Epithelial cell of prostate (primary cell): ENCODE measurements around the gene ZSCAN5A.
"Not testable (repeated sequence)": the region's sequence is repeated elsewhere in the genome, so short reads cannot be mapped to it uniquely, and the experiment has no call there.

Source experiments
- DNase-seq: peaks from one replicate; pipeline ENCODE4 v3.0.0-alpha.2; 2011; ENCODE audit warnings: low read depth, low spot score
- H3K27ac ChIP-seq: fragments of 450-650 bp; 2 replicates; pipeline ENCODE4 v1.5.1; 2017; ENCODE audit warnings: mild to moderate bottlenecking

ZSCAN5A gene

DNA sequence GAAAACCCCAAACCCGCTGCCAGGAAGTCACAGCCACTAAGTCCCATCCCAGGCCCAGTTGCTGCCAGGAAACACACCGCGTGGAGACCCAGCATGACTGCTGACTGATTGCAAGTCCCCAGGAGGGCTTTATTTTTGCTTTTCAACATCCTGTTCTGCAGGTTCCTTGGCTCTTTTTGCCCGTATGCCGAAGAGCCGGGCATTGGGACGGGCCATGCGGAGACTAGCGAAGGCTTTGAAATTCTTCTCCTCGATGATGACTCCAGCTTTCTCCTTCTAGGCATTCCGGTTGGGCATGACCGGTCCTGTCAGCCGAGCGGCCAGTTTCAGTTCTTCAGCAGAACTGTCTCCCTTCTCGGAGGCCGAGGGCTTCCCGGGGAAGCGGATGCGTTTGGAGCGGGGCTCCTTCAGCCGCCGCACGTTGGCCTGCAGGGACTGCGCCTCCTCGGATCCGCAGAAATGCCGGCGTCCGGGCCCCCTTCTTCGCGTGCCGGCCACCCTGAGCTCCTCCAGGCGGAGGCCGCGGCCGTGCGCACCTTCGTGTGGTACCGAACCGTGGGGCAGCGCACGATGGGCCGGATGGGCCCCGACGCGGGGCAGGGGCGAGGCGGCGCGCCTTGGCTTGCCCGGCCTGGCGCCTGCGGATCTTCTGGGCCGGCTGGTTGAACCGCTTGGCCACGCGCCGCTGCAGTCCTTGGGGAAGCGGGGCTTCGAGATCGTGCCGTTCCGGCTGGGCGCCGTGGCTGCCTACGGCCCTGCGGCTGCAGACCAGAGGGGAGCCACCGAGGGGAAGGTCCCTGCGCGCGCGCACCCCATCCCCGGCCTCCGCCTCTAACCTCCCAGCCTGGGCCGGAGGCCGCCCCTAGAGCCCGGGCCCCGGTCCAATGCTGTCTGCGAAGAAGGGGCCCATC is 97.3 kb downstream of the ZSCAN5A start:
- peak; percentile 53 for DNase-seq

DNA sequence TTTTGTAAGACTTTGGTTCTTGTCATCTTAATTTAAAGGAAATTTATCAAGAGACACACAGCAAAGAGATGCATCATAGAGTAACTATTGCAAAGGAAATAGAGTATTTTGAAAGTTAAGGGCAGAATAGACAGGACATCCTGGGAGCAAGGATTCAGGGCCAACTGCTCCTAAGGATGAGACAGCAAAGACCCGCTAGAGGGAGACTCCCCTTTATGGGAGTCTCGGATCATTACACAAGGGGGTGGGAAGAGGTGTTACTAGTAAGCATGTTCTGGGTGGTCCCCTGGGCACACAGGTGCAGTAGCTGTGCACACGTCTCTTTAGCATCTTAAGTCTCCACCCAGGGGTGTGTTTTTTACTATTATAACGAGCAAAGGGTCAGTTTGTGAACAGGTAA is 102.9 kb downstream of the ZSCAN5A start:
- DNase-seq, result no peak
- no peak overlapping the region for H3K27ac ChIP-seq

More for the DNA sequence above, 97.3 kb downstream of the ZSCAN5A start:
- H3K27ac ChIP-seq, result peak overlapping the region; percentile 59

DNA sequence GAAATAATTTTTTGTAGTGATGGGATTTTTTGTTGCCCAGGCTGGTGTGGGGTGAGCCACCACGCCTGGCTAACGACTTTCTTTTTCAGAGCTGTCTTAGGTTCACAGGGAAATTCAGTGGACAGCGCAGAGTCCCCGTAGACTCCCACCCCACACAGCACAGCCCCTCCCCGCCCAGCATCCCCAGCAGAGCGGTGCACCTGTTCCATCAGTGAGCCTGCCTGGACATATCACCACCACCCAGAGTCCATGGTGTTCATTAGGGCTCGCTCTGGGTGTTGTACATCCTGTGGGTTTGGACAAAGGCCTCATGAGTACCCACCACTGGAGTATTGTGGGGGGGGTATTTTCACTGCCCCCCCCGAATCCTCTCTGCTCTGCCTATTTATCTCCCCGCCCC is 104.6 kb downstream of the ZSCAN5A start:
- not testable (repeated sequence) for DNase-seq, H3K27ac ChIP-seq

DNA sequence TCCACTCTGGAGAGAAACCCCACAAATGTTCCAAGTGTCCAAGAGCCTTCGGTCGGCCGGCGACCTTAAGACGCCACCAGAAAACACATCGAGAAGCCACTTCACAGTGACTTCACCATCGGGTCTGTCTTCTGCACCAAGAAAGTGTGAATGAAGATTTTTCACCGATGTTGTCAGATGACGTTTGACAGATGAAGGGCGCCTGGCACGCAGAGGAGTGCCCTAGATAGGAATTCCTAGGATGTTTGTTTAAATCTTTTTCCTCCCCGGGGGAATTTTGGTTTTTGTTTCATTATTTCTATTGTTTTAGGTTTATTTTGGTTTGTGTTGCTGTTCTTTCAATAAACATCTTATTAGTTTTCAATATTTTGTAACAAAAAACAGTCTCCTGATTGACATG is 105.5 kb downstream of the ZSCAN5A start:
- H3K27ac ChIP-seq, result no peak overlapping the region
- no peak for DNase-seq

DNA sequence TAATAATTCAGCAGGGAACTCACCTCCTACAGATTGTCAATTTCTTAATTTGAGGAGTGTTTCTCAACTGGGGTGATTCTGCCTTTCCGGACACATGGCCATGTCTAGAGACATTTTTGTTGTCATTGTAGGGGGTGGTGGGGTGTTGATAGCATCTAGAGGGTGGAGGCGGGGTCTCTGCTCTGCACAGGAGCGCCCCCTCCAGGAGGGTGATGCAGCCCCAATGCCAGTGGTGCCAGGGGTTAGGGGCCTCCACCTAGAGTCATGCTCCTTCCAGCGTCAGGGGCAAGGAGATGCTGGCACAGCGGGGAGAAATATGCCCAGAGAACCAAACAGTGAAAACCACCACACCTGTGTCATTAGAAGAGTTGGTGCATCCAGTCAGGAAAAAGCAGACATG is 107.1 kb downstream of the ZSCAN5A start:
- not testable (repeated sequence) for DNase-seq, H3K27ac ChIP-seq

DNA sequence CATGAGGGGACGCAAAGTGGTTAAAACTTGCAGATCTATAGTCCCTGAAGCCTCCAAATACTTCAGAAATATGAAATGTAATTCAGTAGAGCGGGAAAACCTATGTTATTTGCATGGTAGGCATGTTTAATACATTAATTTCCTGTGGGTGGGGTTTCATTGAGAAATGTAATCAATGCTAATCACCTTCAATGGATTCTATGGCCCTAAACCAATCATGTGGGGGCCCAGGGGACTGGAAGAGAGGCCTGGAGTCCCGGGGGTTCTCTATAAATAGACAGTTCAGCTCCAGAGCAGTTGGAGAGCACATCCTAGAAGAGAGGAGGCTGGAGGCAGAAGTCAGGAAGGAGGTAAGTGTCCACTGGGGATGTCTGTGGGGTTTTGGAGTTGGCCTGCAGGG is 112.7 kb downstream of the ZSCAN5A start, which contains the start of gene ZSCAN5C:
ZSCAN5C (plus strand) TSS at position 301 of the 400 bp plus-strand sequence. CDS start 3,641 bp downstream, outside the sequence.
- DNase-seq, result no peak
- no peak within 1 kb of the TSS for H3K27ac ChIP-seq

DNA sequence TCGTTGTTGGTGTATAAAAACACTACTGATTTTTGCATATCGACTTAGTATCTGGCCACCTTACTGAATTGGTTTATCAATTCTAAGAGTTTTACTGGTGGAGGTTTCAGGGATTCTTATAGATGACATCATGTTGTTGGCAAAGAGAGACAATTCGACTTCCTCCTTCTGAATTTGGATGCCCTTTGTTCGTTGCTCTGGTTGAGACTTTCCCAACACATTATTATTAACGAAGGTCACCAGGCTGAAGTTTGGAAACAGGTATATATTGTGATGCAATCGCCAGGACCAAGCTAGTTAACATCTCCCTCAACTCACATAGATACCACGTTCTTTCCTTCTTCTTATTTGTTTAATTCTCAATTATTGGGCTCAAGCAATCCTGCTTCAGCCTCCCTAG is 115.0 kb downstream of the ZSCAN5A start:
- H3K27ac ChIP-seq, result no peak overlapping the region
- DNase-seq, result no peak

DNA sequence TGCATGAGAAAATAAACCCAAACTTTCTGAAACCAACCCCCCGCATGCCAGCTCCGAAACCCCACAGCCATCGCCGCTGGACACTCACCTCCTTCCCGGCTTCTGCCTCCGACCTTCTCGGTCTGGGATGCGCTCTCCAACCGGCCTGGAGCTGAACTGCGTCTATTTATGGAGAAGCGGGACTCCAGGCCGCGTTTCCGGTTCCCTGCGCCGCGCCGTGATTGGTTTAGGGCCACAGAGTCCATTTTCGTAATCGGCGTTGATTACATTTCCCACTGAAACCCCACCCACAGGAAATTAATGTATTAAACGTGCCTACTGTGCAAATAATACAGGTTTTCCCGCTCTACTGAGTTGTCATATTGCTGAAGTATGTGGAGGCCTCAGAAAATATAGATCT is 117.0 kb downstream of the ZSCAN5A start, which contains the start of gene ZSCAN5B:
ZSCAN5B (minus strand) TSS at position 138 of the 400 bp plus-strand sequence. CDS start 4,731 bp downstream, outside the sequence.
- not testable (repeated sequence) for H3K27ac ChIP-seq, DNase-seq

DNA sequence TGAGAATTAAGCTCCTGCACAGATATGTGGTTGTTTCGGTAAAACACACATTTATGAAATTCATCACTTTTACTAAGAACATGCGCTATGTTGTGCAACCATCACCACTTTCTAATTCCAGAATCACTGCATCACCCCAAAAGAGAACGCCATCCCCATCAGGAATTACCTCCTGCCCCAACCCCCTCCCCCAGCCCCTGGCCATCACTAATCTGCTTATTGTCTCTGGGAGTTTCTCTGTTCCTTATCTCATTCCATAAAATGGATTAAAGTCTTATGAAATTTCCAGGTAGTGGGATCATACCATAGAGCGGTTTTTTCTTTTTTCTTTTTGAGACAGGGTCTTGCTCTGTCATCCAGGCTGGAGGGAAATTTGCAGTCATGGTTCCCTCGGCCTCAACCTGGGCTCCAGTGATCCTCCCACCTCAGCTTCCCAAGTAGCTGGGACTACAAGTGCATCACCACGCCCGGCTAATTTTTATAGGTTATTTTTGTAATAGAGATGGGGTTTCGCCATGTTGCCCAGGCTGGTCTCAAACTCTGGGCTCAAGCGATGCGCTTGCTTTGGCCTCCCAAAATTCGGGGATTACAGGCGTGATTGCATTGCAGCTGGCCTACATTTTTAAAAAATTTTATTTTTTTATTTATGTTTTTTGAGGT is 120.5 kb downstream of the ZSCAN5A start:
- DNase-seq, result no peak

DNA sequence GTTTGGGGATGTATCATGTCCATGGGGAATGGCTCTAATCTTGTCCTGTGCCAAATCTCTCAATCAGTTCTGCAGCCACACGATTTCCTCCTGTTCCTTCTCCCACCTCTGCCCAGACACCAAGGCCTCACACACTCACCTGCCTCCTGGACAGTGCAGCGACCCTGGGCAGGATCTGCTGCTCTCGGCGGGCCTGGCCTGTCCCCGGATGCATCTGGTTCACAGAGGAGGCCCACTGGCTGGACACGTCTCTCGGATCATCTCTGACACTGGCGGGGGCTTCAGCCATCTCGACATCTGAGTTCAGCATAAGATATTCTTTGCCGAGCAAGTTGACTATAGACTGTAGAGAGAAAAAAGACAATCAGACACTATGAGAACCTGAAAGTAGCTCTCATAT is 122.9 kb downstream of the ZSCAN5A start:
- no peak for DNase-seq

More for the DNA sequence above, 120.5 kb downstream of the ZSCAN5A start:
- no peak overlapping the region for H3K27ac ChIP-seq

DNA sequence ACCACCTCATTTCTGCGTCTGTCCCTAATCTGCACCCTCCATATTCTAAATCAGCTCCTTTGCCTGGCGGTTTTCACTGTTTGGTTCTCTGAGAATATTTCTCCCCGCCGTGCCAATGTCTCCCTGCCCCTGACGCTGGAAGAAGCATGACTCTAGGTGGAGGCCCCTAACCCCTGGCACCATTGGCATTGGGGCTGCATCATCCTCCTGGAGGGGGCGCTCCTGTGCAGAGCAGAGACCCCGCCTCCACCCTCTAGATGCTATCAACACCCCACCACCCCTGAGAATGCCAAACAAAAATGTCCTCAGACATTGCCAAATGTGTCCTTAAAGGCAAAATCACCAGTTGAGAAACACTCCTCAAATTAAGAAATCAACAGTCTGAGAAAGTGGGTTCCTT is 123.5 kb downstream of the ZSCAN5A start:
- H3K27ac ChIP-seq, result no peak overlapping the region
- no peak for DNase-seq

More for the DNA sequence above, 122.9 kb downstream of the ZSCAN5A start:
- H3K27ac ChIP-seq, result no peak overlapping the region

DNA sequence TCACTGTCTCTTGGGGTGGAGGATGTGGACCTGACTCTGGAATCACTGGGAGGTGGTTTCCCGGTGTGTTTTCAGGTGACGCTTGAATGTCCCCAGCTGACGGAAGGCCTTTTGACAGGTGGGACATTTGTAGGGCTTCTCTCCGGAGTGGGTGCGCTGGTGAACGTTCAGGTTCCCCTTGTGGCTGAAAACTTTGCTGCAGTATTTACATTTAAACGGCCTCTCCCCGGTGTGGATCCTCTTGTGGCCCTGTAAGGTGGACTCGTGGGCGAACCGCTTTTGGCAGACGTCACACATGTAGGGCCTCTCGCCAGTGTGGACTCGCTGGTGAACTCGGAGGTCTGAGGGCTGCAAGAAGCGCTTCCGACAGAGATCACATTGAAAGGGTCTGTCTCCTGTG is 124.9 kb downstream of the ZSCAN5A start:
- no peak overlapping the region for H3K27ac ChIP-seq
- no peak for DNase-seq

DNA sequence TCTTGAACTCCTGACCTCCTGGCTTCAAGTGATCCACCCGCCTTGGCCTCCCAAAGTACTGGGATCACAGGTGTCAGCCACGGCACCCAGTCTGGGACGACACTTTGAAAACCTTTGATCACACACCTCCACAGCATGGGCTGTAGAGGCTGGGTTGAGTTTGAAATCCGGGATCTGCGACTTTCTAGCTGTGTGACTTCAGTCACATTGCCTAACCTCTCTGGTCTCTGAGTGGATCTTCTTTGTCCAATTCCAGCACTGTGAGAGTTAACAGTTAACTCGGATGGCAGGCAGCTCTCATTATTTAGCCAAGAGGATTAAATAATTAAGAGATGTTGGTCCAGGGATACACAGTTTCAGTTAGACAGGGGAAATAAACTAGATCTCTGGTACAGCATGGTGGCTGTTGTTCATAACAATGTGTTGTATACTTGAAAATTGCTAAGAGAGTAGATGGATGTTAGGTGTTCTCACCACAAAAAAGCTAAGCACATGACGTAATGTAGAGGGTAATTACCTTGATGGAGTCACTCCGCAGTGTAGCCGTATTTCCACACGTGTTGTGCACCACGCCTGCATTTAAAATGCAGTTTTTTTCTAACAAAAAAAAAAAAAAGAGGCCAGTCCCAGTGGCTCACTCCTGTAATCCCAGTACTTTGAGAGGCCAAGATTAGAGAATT is 136.9 kb downstream of the ZSCAN5A start:
- H3K27ac ChIP-seq, result no peak overlapping the region
- no peak for DNase-seq

DNA sequence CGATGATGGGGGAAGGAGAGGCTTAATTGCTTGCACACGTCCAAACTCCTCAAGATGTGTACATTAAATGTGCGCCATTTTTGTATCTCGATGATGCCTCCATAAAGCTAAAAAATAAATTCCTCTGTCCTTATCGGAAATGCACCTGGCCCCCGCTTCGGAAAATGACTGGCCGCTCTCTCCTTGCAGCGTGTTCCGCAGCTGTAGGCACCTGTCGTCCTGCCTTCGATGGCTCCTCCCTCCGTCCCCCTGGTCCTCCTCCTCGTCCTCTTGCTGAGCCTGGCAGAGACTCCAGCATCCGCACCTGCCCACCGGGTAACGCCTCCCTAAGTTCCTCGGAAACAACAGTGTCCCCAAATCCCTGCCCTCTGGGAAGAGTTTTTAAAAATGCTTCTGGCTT is 137.8 kb downstream of the ZSCAN5A start:
- DNase-seq, result no peak
- no peak overlapping the region for H3K27ac ChIP-seq

DNA sequence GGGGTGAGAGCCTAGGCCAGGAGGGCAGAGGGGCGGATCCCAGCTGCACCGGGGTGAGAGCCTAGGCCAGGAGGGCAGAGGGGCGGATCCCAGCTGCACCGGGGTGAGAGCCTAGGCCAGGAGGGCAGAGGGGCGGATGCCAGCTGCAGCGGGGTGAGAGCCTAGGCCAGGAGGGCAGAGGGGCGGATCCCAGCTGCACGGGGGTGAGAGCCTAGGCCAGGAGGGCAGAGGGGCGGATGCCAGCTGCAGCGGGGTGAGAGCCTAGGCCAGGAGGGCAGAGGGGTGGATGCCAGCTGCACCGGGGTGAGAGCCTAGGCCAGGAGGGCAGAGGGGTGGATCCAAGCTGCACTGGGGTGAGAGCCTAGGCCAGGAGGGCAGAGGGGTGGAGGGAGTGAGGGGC is 138.3 kb downstream of the ZSCAN5A start:
- DNase-seq, H3K27ac ChIP-seq: not testable (repeated sequence)

DNA sequence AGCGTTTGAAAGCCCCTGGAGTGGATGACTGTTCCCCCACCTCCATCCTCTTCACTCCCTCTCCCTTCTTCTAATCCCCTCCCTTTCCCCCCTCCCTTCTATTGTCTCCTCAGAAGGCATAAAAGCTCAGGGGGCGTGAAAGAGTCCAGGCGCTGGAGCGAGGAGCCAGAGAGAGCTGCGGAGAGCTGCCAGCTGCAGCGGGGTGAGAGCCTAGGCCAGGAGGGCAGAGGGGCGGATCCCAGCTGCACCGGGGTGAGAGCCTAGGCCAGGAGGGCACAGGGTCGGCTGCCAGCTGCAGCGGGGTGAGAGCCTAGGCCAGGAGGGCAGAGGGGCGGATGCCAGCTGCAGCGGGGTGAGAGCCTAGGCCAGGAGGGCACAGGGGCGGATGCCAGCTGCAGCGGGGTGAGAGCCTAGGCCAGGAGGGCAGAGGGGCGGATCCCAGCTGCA is 138.8 kb downstream of the ZSCAN5A start, which contains the start of gene GALP:
GALP (plus strand) TSS at position 148 of the 447 bp plus-strand sequence. CDS start 1,101 bp downstream, outside the sequence.
- not testable (repeated sequence) for H3K27ac ChIP-seq, DNase-seq

DNA sequence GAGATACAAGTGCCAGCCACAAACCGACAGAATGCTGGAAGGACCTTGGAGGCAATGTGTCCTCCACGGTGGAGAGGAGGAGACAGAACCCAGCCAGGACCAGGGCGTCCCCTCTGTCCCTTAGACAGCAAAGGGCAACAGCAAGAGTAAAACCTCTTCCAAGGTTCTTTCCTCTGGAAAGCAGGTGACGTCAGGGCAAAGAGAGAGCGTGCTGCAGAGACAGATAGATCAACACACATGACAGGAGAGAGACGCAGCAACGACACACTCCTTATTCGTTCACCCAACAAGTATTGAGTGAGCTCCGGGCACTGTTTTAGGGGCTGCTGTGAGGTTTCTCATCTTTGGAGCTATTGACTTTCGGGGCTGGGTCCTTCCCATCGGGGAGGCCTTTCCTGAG is 140.1 kb downstream of the ZSCAN5A start:
- H3K27ac ChIP-seq, result no peak overlapping the region
- DNase-seq, result no peak

DNA sequence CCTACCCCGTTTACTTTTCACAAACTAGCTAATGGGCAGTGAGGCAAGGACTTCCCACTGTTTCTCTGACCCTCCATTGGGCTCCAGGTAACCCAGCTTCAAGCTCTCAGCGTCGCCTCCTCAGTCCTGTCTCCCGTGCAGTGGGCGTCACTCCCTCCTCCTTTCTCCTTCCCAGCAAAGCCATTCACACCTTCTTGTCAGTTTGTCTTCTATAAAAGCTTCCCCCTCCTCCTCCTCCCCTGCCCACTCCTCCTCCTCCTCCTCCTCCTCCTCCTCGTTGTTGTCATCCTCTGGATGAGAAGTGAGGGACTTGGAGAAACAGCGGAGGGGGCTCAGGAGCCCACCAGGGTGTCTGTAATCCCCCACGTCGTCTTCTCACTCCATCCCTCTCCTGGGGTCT is 140.6 kb downstream of the ZSCAN5A start:
- DNase-seq, result no peak
- H3K27ac ChIP-seq, result no peak overlapping the region
